Jurkat, Clone E6-1 (cell line): ENCODE data around the gene STK38.
"Not testable (repeated sequence)": the region's sequence is repeated elsewhere in the genome, so short reads cannot be mapped to it uniquely, and the experiment has no call there.

Experiments used
- DNase-seq: peaks from one replicate; pipeline ENCODE4 v3.0.0-alpha.2; 2011; ENCODE audit warnings: low read depth, low spot score
- H3K4me3 ChIP-seq: 2 replicates; pipeline ENCODE4 v1.5.1; 2011; ENCODE audit warnings: mild to moderate bottlenecking, low read length, control low read depth, moderate library complexity

STK38 gene

GRCh38 chr6:36499918-36500317, 47.4 kb downstream of the STK38 start:
- H3K4me3 ChIP-seq, result no peak overlapping the region
- no peak for DNase-seq

GRCh38 chr6:36495086-36495485, 52.2 kb downstream of the STK38 start:
- no peak overlapping the region for H3K4me3 ChIP-seq
- DNase-seq, result no peak

- H3K4me3 ChIP-seq, result no peak overlapping the region
- peak; percentile 14 for DNase-seq
These were observed 53.4 kb downstream of the STK38 start for GRCh38 chr6:36493859-36494258.

GRCh38 chr6:36493319-36493718, 54.0 kb downstream of the STK38 start:
- no peak overlapping the region for H3K4me3 ChIP-seq
- DNase-seq, result no peak

- no peak for DNase-seq
These were observed 54.7 kb downstream of the STK38 start for GRCh38 chr6:36492621-36493020.

GRCh38 chr6:36492092-36492491, 55.2 kb downstream of the STK38 start:
- H3K4me3 ChIP-seq, result no peak overlapping the region
- DNase-seq, result no peak

More at GRCh38 chr6:36492621-36493020, 54.7 kb downstream of the STK38 start:
- no peak overlapping the region for H3K4me3 ChIP-seq

- H3K4me3 ChIP-seq, result no peak overlapping the region
- no peak for DNase-seq
These were observed 55.8 kb downstream of the STK38 start for GRCh38 chr6:36491378-36491965.

- H3K4me3 ChIP-seq, result no peak overlapping the region
These were observed 57.9 kb downstream of the STK38 start for GRCh38 chr6:36489426-36489825.

GRCh38 chr6:36488221-36488620, 59.1 kb downstream of the STK38 start:
- no peak overlapping the region for H3K4me3 ChIP-seq
- no peak for DNase-seq

More at GRCh38 chr6:36489426-36489825, 57.9 kb downstream of the STK38 start:
- DNase-seq, result no peak

GRCh38 chr6:36487698-36488097, 59.6 kb downstream of the STK38 start:
- DNase-seq, result no peak
- no peak overlapping the region for H3K4me3 ChIP-seq

GRCh38 chr6:36484736-36485135, 62.5 kb downstream of the STK38 start:
- H3K4me3 ChIP-seq, result no peak overlapping the region
- no peak for DNase-seq

GRCh38 chr6:36483326-36483725, 64.0 kb downstream of the STK38 start:
- DNase-seq, H3K4me3 ChIP-seq: not testable (repeated sequence)

- H3K4me3 ChIP-seq, result no peak overlapping the region
- DNase-seq, result no peak
These were observed 68.0 kb downstream of the STK38 start for GRCh38 chr6:36479256-36479655.

GRCh38 chr6:36478051-36478526, 69.2 kb downstream of the STK38 start:
- H3K4me3 ChIP-seq, result no peak overlapping the region
- DNase-seq, result peak; percentile 14

- no peak for DNase-seq
- no peak overlapping the region for H3K4me3 ChIP-seq
These were observed 77.3 kb downstream of the STK38 start for GRCh38 chr6:36469946-36470345.

GRCh38 chr6:36469148-36469661, 78.1 kb downstream of the STK38 start:
- no peak for DNase-seq
- no peak overlapping the region for H3K4me3 ChIP-seq

GRCh38 chr6:36467625-36468024, 79.7 kb downstream of the STK38 start:
- H3K4me3 ChIP-seq, result no peak overlapping the region
- DNase-seq, result no peak

GRCh38 chr6:36464233-36464632, 83.0 kb downstream of the STK38 start:
- H3K4me3 ChIP-seq, result no peak overlapping the region

GRCh38 chr6:36463676-36464075, 83.6 kb downstream of the STK38 start:
- DNase-seq, result no peak
- no peak overlapping the region for H3K4me3 ChIP-seq

More at GRCh38 chr6:36464233-36464632, 83.0 kb downstream of the STK38 start:
- DNase-seq, result no peak

- no peak overlapping the region for H3K4me3 ChIP-seq
- no peak for DNase-seq
These were observed 85.6 kb downstream of the STK38 start for GRCh38 chr6:36461646-36462045.

GRCh38 chr6:36460916-36461315, 86.4 kb downstream of the STK38 start:
- no peak overlapping the region for H3K4me3 ChIP-seq
- no peak for DNase-seq
